ENCODE data around the gene NAALADL1.
"Not testable (repeated sequence)": the region's sequence is repeated elsewhere in the genome, so short reads cannot be mapped to it uniquely, and the experiment has no call there.

NAALADL1 gene

DNA sequence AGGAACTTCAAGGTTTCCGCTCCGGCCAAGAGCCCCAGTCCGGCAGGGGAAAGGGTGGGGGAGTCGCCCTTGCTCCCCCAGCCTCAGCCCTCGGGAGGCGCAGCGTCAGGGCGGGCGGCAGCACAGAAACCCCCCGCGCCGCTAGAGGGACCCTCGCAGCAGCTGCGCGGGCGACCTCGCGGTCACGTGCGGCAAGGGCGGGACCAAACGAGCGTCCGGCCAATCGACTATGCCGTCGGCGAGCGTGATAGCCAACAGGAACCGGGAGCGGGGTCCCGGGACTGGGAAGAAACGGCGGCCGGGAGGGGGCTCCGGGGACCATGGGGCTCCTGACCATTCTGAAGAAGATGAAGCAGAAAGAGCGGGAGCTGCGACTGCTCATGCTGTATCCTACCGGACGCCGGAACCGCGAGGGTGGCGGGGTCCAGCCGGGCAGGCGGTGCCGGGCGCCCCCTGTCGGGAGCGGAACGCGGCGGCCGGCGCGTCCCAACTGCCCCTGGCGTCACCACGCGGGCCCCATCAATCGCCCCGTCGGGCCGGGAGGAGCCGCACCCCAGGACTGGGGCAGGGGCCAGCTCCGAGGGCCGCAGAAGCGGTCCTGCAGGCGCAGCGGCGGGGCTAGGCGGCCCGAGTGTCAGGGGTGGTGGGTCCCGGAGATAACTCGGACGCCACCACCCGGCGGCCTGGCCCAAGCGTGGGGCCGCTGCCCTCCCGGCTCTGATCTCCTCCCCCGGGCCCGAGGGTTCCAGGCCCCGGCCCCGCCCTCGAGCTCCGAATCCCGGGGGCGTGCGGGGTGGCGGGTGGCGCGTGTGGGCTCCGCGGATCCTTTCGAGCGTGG is 44.2 kb downstream of the NAALADL1 start, which contains the start of gene ARL2:
TSS of gene ARL2 (plus strand) at position 273 of the 838 bp plus-strand sequence. CDS start at position 321, 48 bp downstream.
- DNase-seq (ENCODE audit: low spot score): peak; percentile 96

GRCh38 chr11:65013130-65013887 is 45.0 kb downstream of the NAALADL1 start:
- peak; percentile 91 for DNase-seq (ENCODE audit: low spot score)

DNA sequence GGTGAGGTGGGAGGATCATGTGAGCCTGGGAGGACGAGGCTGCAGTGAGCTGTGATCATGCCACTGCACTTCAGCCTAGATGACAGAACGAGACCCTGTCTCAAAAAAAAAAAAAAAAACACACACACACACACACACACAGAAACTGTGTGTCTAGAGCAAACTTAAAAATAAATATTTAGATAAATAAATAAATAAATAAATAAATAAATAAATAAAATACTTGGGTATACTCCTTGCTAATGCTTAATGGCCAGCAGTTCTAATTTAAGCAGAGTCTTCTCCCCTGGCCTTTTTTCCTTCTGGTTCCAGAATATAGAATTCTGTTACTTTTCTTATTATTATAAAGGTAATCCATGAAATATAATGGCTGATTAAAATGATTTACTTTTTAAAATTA is 49.5 kb downstream of the NAALADL1 start:
- no peak for DNase-seq (ENCODE audit: low spot score)

DNA sequence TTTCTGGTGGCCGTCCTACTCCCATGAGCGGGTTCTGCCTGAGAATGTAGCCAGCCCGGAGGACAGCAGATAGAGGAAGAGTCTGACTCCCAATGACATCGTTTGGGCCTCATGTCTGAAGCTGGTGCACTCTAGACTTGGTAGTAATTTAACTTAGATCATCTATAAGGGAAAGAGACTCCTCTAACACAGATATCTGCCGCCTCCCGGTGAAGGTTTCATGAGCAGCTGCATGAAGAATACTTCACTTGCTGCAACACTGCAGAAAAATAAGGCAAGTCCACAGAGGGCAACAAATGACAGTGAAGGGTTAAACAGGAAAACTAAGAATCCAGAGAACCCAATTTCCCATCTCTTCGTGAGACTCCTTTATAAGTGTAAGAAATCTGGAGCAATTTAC is 50.3 kb downstream of the NAALADL1 start:
- DNase-seq (ENCODE audit: low spot score): no peak

DNA sequence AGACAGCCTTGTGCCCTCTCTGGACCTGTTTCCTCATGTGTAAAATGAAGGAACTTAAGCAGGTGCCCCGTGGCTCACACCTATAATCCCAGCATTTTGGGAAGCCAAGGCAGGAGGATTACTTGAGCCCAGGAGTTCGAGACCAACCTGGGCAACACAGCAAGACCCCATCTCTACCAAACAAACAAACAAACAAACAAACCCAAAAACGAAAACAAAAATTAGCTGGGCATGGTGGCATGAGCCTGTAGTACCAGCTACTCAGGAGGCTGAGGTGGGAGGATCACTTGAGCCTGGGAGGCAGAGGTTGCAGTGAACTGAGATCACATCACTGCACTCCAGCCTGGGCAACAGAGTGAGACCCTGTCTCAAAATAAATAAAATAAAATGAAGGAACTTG is 54.4 kb downstream of the NAALADL1 start:
- not testable (repeated sequence) for DNase-seq (ENCODE audit: low spot score)

- DNase-seq (ENCODE audit: low spot score): no peak
Observed at GRCh38 chr11:65003282-65003681, 55.1 kb downstream of the NAALADL1 start.

DNA sequence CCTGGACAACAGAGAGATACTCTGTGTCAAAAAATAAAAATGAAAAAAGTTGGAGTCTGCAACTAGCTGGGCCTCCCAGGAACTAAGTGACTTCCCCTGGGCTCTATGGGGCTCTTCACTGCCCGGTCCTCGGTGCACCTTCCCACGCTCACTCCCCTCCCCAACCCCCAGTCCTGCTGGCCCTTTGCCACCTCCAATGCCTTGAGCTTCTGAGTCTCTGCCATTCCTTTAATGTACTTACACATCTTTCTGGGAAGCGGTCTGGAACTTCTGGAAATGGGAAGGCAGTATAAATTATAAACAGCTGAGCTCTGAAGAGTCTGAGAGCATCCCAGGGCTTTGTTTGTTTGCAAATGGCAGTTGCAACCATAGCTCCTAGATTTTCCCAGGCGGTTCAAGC is 55.6 kb downstream of the NAALADL1 start:
- no peak for DNase-seq (ENCODE audit: low spot score)

DNA sequence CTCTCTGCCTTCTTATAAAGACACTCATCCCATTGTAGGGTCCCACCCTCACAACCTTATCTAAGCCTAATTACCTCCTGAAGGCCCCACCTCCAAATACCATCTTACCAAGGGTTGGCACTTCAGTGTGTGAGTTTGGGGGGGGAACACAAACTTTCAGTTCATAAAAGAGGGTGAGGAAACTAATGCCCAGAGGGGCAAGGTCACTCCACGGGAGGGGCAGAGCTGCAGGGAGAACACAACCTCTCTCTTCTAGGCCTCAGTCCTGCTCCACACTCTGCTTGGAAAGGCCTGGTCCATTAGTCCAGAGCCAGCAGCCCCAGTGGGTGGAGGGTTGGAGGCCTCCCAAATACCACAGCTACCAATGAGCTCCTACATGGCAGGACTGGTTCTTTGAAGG is 58.9 kb downstream of the NAALADL1 start:
- no peak for DNase-seq (ENCODE audit: low spot score)

DNA sequence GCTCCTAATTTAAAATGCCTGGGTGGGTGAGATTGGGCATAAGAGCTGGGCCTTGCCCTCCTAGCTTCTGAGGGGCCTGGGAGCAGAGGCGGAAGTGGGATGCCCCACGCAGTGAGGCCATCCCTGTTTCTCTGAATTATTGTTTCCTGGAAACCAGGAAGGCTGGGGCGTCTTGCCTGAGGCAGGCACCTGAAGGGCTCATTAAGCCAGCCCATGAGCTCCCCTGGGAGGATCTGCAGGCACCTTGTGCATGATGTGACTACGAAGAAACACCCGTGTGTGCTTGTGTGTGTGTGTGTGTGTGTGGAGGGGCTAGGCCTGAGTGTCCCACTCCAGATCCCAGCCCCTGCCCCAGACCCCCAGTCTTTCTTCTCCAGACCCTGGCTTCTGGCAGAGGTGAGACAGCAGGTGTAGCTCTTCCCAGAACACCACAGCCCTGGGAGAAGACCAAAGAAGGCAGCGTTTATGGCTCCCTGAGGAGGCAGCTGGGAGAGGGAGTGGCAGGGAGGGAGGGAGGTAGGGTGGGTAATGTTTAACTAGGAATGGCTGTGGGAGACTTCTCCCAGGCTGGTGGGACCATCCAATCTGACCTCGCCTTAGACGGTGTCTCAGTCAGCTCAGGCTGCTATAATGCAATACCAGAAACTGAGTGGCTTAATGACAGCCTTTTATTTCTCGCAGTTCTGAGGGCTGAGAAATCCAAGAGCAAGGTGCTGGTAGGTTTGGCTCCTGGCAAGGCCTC is 59.5 kb downstream of the NAALADL1 start:
- DNase-seq (ENCODE audit: low spot score): no peak

DNA sequence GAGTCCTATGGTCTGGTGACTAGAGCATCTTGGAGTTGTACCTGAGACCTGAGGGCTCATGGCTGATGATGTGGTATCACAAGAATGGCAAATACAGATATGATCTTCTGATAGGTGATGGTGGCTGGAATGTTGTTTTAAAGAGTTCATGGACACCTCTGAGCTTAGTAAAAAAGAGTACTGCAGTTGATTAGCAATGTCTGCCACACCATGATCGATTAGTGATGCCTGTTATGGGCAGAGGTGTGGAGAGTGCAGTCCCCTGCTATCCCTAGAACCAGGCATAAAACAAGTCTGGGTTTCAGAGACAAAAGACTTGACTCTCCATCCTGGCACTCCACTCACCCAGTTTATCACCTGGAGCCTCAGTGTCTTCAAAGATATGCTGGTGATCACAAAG is 60.2 kb downstream of the NAALADL1 start:
- no peak for DNase-seq (ENCODE audit: low spot score)

DNA sequence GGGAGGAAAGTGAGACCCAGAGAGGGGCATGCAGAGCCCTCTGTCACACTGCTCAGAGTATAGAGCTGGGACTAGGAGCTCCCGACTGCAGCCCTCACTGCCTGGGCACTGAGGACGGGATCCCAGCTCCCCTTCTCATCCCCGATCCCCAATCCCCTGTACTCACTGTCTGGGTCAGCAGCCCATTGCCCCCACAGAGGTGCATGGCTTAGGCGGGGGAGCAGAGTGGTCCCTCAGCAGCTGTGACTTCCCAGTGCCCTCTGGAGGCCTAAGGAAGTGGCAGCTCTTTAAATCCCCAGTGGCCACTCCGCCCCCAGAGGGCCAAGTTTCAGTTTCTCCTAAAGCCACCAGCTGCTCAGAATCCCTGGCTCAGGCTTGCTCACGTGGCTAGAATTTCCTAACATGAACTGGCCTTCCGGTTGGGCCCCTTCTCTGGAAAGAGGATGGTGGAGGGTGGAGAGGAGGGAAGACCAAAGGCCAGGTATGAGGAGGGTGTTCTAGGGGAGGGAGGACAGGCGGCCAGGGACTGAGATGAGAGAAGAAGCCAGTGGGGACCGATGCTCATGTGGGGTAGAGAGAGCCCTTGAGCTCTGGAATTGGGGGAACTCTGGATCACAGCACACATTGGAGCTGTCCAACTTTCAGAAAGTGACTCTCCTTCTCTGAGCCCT is 61.5 kb downstream of the NAALADL1 start, which contains the start of gene BATF2:
TSS of gene BATF2 (minus strand) at position 262 of the 671 bp plus-strand sequence. CDS start at position 205, 57 bp downstream.
- peak; percentile 82 for DNase-seq (ENCODE audit: low spot score)

GRCh38 chr11:64996327-64996709 is 62.0 kb downstream of the NAALADL1 start:
- no peak for DNase-seq (ENCODE audit: low spot score)
